Peyer's patch (tissue), 4 donors: Measurements from ENCODE around the gene HOXD8.

Source experiments
- POLR2A ChIP-seq, 2 donors: fragments of 450-650 bp; IDR thresholded peaks; one replicate each; pipeline ENCODE4 v1.5.1; 2017; ENCODE audit warnings: antibody characterized with exemption in 2 of 2, mild to moderate bottlenecking in 2 of 2, moderate library complexity in 2 of 2
- TF ChIP-seq, protein P1 (sequence below), 6 experiments: fragments of 450-650 bp in 4 of 6; fragments of 200-600 bp in 2 of 6; sonication (generic) in 1 of 6; IDR thresholded peaks; one replicate each; pipeline ENCODE4 v1.5.1; 2017 to 2019; ENCODE audit warnings: antibody characterized with exemption in 6 of 6, mild to moderate bottlenecking in 3 of 6, moderate library complexity in 1 of 6

DNA sequence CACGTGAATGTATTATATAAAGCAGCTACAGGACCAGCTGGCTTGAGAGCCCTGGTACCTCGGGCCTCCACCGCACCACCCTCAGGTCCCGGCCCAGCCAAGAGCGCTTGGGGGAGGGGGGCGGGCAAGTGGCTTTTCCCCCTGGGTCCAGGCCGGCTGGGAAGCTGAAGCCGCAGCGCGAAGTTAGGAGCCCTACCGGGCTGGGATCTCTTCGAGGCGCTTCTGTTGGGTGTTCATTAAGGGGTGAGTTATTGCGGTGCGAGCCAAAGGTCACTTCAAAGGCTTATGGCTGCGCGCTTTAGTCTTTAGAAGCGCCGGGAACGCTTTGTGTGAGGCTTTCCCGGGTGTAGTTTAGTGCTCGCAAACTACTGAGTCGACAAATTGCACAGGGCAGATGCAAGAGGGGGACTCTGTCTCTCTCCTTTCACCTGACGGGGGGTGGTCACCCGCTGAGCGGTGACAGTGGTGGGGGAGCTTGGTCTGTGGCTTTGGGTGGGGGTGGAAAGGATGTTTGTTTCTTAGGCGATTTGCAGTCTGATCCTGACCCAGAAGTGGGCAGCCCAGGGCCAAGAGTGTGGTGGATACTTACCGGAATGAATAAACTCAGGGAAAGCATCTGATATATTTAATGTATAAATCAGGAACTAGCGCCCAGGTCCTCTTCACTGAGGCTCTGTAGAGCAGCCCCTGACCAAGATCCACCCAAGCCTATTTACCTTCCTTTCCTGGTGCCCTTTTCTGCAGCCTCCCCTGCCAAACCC is 33.6 kb downstream of the HOXD8 start:
- TF ChIP-seq, protein P1, sequence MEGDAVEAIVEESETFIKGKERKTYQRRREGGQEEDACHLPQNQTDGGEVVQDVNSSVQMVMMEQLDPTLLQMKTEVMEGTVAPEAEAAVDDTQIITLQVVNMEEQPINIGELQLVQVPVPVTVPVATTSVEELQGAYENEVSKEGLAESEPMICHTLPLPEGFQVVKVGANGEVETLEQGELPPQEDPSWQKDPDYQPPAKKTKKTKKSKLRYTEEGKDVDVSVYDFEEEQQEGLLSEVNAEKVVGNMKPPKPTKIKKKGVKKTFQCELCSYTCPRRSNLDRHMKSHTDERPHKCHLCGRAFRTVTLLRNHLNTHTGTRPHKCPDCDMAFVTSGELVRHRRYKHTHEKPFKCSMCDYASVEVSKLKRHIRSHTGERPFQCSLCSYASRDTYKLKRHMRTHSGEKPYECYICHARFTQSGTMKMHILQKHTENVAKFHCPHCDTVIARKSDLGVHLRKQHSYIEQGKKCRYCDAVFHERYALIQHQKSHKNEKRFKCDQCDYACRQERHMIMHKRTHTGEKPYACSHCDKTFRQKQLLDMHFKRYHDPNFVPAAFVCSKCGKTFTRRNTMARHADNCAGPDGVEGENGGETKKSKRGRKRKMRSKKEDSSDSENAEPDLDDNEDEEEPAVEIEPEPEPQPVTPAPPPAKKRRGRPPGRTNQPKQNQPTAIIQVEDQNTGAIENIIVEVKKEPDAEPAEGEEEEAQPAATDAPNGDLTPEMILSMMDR (IDR thresholded peaks at IDR 0.05): no peak
- no peak for TF ChIP-seq POLR2A (IDR thresholded peaks at IDR 0.05)
